Transverse colon (tissue), 4 donors: Measurements from ENCODE around the gene MXD4.

ENCODE experiments used
- EP300 ChIP-seq: sonication (generic); formaldehyde crosslinking; IDR thresholded peaks from one replicate; pipeline ENCODE4 v1.6.1; 2017; ENCODE audit warnings: antibody characterized with exemption, low read depth
- POLR2A ChIP-seq: fragments of 450-650 bp; IDR thresholded peaks from one replicate; pipeline ENCODE4 v1.6.1; 2016; ENCODE audit warnings: antibody characterized with exemption, mild to moderate bottlenecking, moderate library complexity
- POLR2AphosphoS5 ChIP-seq, 3 donors: sonication (generic); formaldehyde crosslinking; IDR thresholded peaks; one replicate each; pipeline ENCODE4 v1.6.1; 2016; ENCODE audit warnings: antibody characterized with exemption in 3 of 3
- TF ChIP-seq, protein P1 (sequence below), 5 experiments: fragments of 200-600 bp in 3 of 5; fragments of 450-650 bp in 2 of 5; sonication (generic) in 3 of 5; IDR thresholded peaks; 1 replicate in 2 of 5; 2 replicates in 3 of 5; pipeline ENCODE4 v1.5.1; 2016 to 2017; ENCODE audit warnings: antibody characterized with exemption in 5 of 5, inconsistent platforms in 3 of 5, mild to moderate bottlenecking in 2 of 5, moderate library complexity in 1 of 5

DNA sequence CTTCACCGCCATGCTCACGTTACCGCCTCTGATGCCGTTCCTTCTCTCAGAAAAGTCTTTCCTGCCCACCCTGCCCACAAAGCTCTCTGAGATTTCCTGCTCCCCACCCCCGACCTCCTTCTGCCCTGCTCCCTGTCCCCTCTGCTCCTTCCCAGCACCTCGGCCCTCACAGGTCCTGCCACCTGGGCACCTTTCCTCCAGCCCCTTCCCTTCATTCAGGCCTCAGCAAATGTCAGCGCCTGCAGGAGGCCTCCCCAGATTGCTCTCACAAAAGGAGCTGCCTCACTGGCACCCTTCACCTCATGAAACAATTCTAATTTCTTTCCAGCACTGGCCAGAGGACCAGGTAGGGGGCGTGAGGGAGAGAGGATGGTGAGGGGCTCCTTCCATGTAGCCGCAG lies 33.6 kb upstream of the MXD4 start:
- TF ChIP-seq, protein P1, sequence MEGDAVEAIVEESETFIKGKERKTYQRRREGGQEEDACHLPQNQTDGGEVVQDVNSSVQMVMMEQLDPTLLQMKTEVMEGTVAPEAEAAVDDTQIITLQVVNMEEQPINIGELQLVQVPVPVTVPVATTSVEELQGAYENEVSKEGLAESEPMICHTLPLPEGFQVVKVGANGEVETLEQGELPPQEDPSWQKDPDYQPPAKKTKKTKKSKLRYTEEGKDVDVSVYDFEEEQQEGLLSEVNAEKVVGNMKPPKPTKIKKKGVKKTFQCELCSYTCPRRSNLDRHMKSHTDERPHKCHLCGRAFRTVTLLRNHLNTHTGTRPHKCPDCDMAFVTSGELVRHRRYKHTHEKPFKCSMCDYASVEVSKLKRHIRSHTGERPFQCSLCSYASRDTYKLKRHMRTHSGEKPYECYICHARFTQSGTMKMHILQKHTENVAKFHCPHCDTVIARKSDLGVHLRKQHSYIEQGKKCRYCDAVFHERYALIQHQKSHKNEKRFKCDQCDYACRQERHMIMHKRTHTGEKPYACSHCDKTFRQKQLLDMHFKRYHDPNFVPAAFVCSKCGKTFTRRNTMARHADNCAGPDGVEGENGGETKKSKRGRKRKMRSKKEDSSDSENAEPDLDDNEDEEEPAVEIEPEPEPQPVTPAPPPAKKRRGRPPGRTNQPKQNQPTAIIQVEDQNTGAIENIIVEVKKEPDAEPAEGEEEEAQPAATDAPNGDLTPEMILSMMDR (IDR thresholded peaks at IDR 0.05), result no peak
- TF ChIP-seq POLR2A (no peak), EP300 (no peak), POLR2AphosphoS5 (IDR thresholded peaks at IDR 0.05) (no peak)
